Endothelial cell of umbilical vein (primary cell): ENCODE measurements around the gene ACSM4. TPM values are rescaled to one million over a fixed set of nuclear protein-coding genes. Genes with fewer than 3 reads are reported as not detected.

Source experiments
- BruUV-seq: library from RNA; stranded (reverse); fragments of 400-500 nt; replicated peaks from 2 replicates; lab custom pipeline; 2021; lab: Mats Ljungman, UMichigan
- CTCF ChIA-PET: fragments of 300-600, 350-600 bp; sonication (Branson Sonifier 250); formaldehyde crosslinking; loops from one replicate; lab custom pipeline; 2021; ENCODE audit warnings: antibody characterized with exemption, inconsistent platforms; lab: Charles Lee
- POLR2A ChIA-PET: fragments of 300-600, 350-600 bp; sonication (Branson Sonifier 250); formaldehyde crosslinking; loops from one replicate; lab custom pipeline; 2021; ENCODE audit warnings: antibody characterized with exemption, inconsistent platforms; lab: Charles Lee
- DNase-seq: peaks from one replicate; pipeline ENCODE4 v3.0.0-alpha.2; 2011; ENCODE audit warnings: low read depth, low spot score
- FAIRE-seq: peaks from 2 replicates; lab custom pipeline; 2011; peaks lifted over from hg19 to GRCh38; lab: Jason Lieb, UNC
- H2AFZ ChIP-seq: 2 replicates; pipeline ENCODE4 v1.6.0; 2012; ENCODE audit warnings: low read depth, low read length, control low read depth, inconsistent platforms
- H3K27ac ChIP-seq: 2 replicates; pipeline ENCODE4 v1.5.1; 2011; ENCODE audit warnings: low read depth, mild to moderate bottlenecking, control low read depth, low read length, moderate library complexity; ENCODE audit not compliant: insufficient read depth
- H3K27me3 ChIP-seq, 2 experiments: 2 replicates each; pipeline versions ENCODE4 v1.6.0 to v1.6.1; 2011; ENCODE audit warnings: low read length in 2 of 2, mixed read lengths in 1 of 2; ENCODE audit not compliant: control insufficient read depth in 2 of 2, insufficient read depth in 2 of 2
- H3K36me3 ChIP-seq, 2 experiments: 2 replicates in 1 of 2; 3 replicates in 1 of 2; pipeline ENCODE4 v1.5.1; 2011; ENCODE audit warnings: low read length in 2 of 2, mild to moderate bottlenecking in 1 of 2, moderate library complexity in 1 of 2; ENCODE audit not compliant: control insufficient read depth in 2 of 2, insufficient read depth in 2 of 2; ENCODE audit errors: extremely low read depth in 1 of 2
- H3K4me1 ChIP-seq: 3 replicates; pipeline ENCODE4 v1.5.1; 2011; ENCODE audit warnings: mild to moderate bottlenecking, low read length; ENCODE audit not compliant: control insufficient read depth, insufficient read depth; ENCODE audit errors: extremely low read depth
- H3K4me2 ChIP-seq: 2 replicates; pipeline ENCODE4 v1.6.1; 2011; ENCODE audit warnings: low read length, control low read depth, mixed read lengths; ENCODE audit not compliant: insufficient read depth
- H3K4me3 ChIP-seq, 3 experiments: fragments of 200-600 bp in 1 of 3; sonication (generic), shearing (Covaris generic) in 1 of 3; replicated peaks in 1 of 3; 2 replicates each; pipeline ENCODE4 v1.5.1; 2011 to 2016; ENCODE audit warnings: control low read depth in 3 of 3, low read length in 3 of 3, mild to moderate bottlenecking in 2 of 3, inconsistent platforms in 1 of 3, low read depth in 1 of 3, moderate library complexity in 1 of 3; ENCODE audit not compliant: insufficient read depth in 1 of 3
- H3K79me2 ChIP-seq: 2 replicates; pipeline ENCODE4 v1.6.0; 2012; ENCODE audit warnings: low read length, inconsistent platforms; ENCODE audit not compliant: control insufficient read depth, insufficient read depth
- H3K9ac ChIP-seq: replicated peaks from 2 replicates; pipeline ENCODE3; 2011; ENCODE audit warnings: low read length, control low read depth; ENCODE audit not compliant: insufficient read depth; ENCODE audit errors: extremely low read depth
- H3K9me1 ChIP-seq: replicated peaks from 3 replicates; pipeline ENCODE4 v1.6.0; 2011; ENCODE audit warnings: mild to moderate bottlenecking, low read length; ENCODE audit not compliant: control insufficient read depth, insufficient read depth; ENCODE audit errors: extremely low read depth
- H3K9me3 ChIP-seq: replicated peaks from 2 replicates; pipeline ENCODE4 v1.5.1; 2012; ENCODE audit warnings: low read length, inconsistent platforms; ENCODE audit not compliant: control insufficient read depth, insufficient read depth
- H4K20me1 ChIP-seq: replicated peaks from 2 replicates; pipeline ENCODE3; 2011; ENCODE audit warnings: mild to moderate bottlenecking, low read length; ENCODE audit not compliant: control insufficient read depth, insufficient read depth; ENCODE audit errors: extremely low read depth
- CTCF ChIP-seq, 2 donors: IDR thresholded peaks; 1 replicate in 1 of 2; 2 replicates in 1 of 2; pipeline ENCODE4 v1.5.1; 2011; ENCODE audit warnings: low read length in 2 of 2, mild to moderate bottlenecking in 2 of 2, moderate library complexity in 2 of 2, control low read depth in 1 of 2, inconsistent platforms in 1 of 2, low read depth in 1 of 2; ENCODE audit not compliant: insufficient read depth in 1 of 2; ENCODE audit errors: extremely low read depth in 1 of 2
- EZH2 ChIP-seq: IDR thresholded peaks from 2 replicates; pipeline ENCODE4 v1.6.1; 2012; ENCODE audit warnings: borderline replicate concordance, low read depth, mild to moderate bottlenecking, moderate library complexity, low read length, inconsistent platforms; ENCODE audit not compliant: severe bottlenecking
- FOS ChIP-seq: IDR thresholded peaks from 2 replicates; pipeline ENCODE4 v1.6.1; 2011; ENCODE audit warnings: mild to moderate bottlenecking, low read length, moderate library complexity, borderline replicate concordance; ENCODE audit not compliant: insufficient read depth
- GATA2 ChIP-seq: IDR thresholded peaks from 2 replicates; pipeline ENCODE4 v1.7.0; 2011; ENCODE audit warnings: low read depth, mild to moderate bottlenecking, moderate library complexity, mixed read lengths, low read length; ENCODE audit not compliant: insufficient read length, insufficient read depth
- JUN ChIP-seq: IDR thresholded peaks from 2 replicates; pipeline ENCODE4 v1.6.1; 2011; ENCODE audit warnings: borderline replicate concordance, low read depth; ENCODE audit not compliant: insufficient read length, insufficient read depth
- MAX ChIP-seq: IDR thresholded peaks from 2 replicates; pipeline ENCODE4 v1.6.1; 2011; ENCODE audit not compliant: insufficient read depth, insufficient read length
- MYC ChIP-seq: IDR thresholded peaks from one replicate; pipeline ENCODE4 v1.6.1; 2011; ENCODE audit warnings: mild to moderate bottlenecking, low read depth, low read length
- POLR2A ChIP-seq: IDR thresholded peaks from 2 replicates; pipeline ENCODE4 v1.6.1; 2012; ENCODE audit warnings: low read depth, mild to moderate bottlenecking, control low read depth, low read length
- POLR2AphosphoS5 ChIP-seq: IDR thresholded peaks from 2 replicates; pipeline ENCODE4 v1.6.1; 2012; ENCODE audit warnings: low read depth, mild to moderate bottlenecking, control low read depth, low read length, moderate library complexity; ENCODE audit not compliant: insufficient read depth
- dilution Hi-C: fragments of 300-500 bp; cut with MboI; formaldehyde crosslinking; loops from one replicate; pipeline ENCODE4 v1.15.0; 2019; ENCODE audit warnings: low sequenced_read_pairs; ENCODE audit not compliant: extremely low pct_ligation_motif_present
- intact Hi-C: fragments of 100-400 bp; cut with micrococcal nuclease; formaldehyde crosslinking; loops from one replicate; pipeline ENCODE4 v1.10.0; 2022
- polyA plus RNA-seq, 4 experiments: library from polyadenylated mRNA; depleted of rRNA in 3 of 4; stranded (reverse) in 3 of 4; unstranded in 1 of 4; fragments of >200 nt; gene quantifications; 2 replicates each; pipeline versions ENCODE4 v1.2.1 to v1.2.3, GENCODE V29; 2011 to 2012; ENCODE audit warnings: missing spikeins in 1 of 4
- total RNA-seq: library from RNA; stranded (reverse); gene quantifications from 2 replicates; pipeline ENCODE4 v1.2.3, GENCODE V29; 2021

Gene ACSM4
- total and polyA plus RNA-seq, 2 donors (not counting 3 experiments of a cell fraction or from before 2014, with no cell fraction given): not detected

- dilution Hi-C loops (no loop called here), intact Hi-C loops (no loop called here)
- Histone ChIP-seq H3K4me2 (no peak overlapping the region), H3K27me3 (peaks cover 3 to 11% of the 10 kb centered on the region in 2 experiments), H3K27ac (no peak overlapping the region), H3K9me1 (no peaks in the 10 kb centered on the region), H3K4me1 (no peaks in the 10 kb centered on the region), H3K9me3 (no peaks in the 10 kb centered on the region), H3K79me2 (no peaks in the 10 kb centered on the region), H3K4me3 (no peak overlapping the region), H2AFZ (no peak overlapping the region), H3K36me3 (no peaks in the 10 kb centered on the region), H3K9ac (no peak overlapping the region), H4K20me1 (no peaks in the 10 kb centered on the region)
- TF ChIP-seq CTCF (IDR thresholded peaks at IDR 0.05; ENCODE audit: extremely low read depth in 1 of 2, insufficient read depth in 1 of 2, low read depth in 1 of 2, low read length in 2 of 2) (no peak), FOS (no peak), JUN (no peak), POLR2AphosphoS5 (no peak), MAX (no peak), MYC (no peak), GATA2 (no peak), POLR2A (no peak), EZH2 (no peak)
- FAIRE-seq (no peak), DNase-seq (no peak)
- CTCF ChIA-PET: no interaction called here
- BruUV-seq: no TSS peak
- POLR2A ChIA-PET: interaction anchor here (0.6 kb wide), 1 partner anchor 581 kb away, joined by 4 read pairs; no protein-coding TSS in a partner anchor
These were observed 6.0 kb upstream of the ACSM4 start for GRCh38 chr12:7297865-7298264.
